ENCODE measurements around the gene ATR.
A peak's percentile ranks its signal among the peaks of the same experiment; 100 is the strongest.
"Not testable (repeated sequence)": the region's sequence is repeated elsewhere in the genome, so short reads cannot be mapped to it uniquely, and the experiment has no call there.

ATR gene

GRCh38 chr3:142576792-142577191, 1.7 kb downstream of the ATR start:
- no peaks in the 10 kb centered on the region for H3K36me3 ChIP-seq (ENCODE audit: control insufficient read depth, insufficient read depth, low read length)
- no peak for DNase-seq (ENCODE audit: extremely low read depth, insufficient read length)
- TF ChIP-seq CTCF (IDR thresholded peaks at IDR 0.05; ENCODE audit: insufficient read depth, low read length, poor library complexity, severe bottlenecking) = no peak
- peak overlapping the region; percentile 87; the same call in 1 of the 2 replicates for H3K4me3 ChIP-seq (replicated peaks; ENCODE audit: low read depth, low read length)
- H3K27me3 ChIP-seq (replicated peaks; ENCODE audit: control insufficient read depth, insufficient read depth, low read length) = no peaks in the 10 kb centered on the region

GRCh38 chr3:142574665-142575064, 3.9 kb downstream of the ATR start:
- H3K27me3 ChIP-seq (replicated peaks; ENCODE audit: control insufficient read depth, insufficient read depth, low read length) = no peaks in the 10 kb centered on the region
- DNase-seq (ENCODE audit: extremely low read depth, insufficient read length) = no peak
- no peak for TF ChIP-seq CTCF (IDR thresholded peaks at IDR 0.05; ENCODE audit: insufficient read depth, low read length, poor library complexity, severe bottlenecking)
- no peak overlapping the region for H3K4me3 ChIP-seq (replicated peaks; ENCODE audit: low read depth, low read length)
- H3K36me3 ChIP-seq (ENCODE audit: control insufficient read depth, insufficient read depth, low read length) = peaks cover 1% of the 10 kb centered on the region; the same call in 1 of the 2 replicates

- H3K36me3 ChIP-seq (ENCODE audit: control insufficient read depth, insufficient read depth, low read length); H3K27me3 ChIP-seq (replicated peaks; ENCODE audit: control insufficient read depth, insufficient read depth, low read length): not testable (repeated sequence)
Observed at GRCh38 chr3:142574223-142574622, 4.3 kb downstream of the ATR start.

GRCh38 chr3:142569422-142569821, 9.1 kb downstream of the ATR start:
- not testable (repeated sequence) for H3K4me3 ChIP-seq (replicated peaks; ENCODE audit: low read depth, low read length); H3K27me3 ChIP-seq (replicated peaks; ENCODE audit: control insufficient read depth, insufficient read depth, low read length); DNase-seq (ENCODE audit: extremely low read depth, insufficient read length); H3K36me3 ChIP-seq (ENCODE audit: control insufficient read depth, insufficient read depth, low read length)

More at GRCh38 chr3:142574223-142574622, 4.3 kb downstream of the ATR start:
- not testable (repeated sequence) for DNase-seq (ENCODE audit: extremely low read depth, insufficient read length); H3K4me3 ChIP-seq (replicated peaks; ENCODE audit: low read depth, low read length)

- DNase-seq (ENCODE audit: extremely low read depth, insufficient read length) = peak; percentile 6
- Histone ChIP-seq H3K36me3 (ENCODE audit: control insufficient read depth, insufficient read depth, low read length) (peaks cover 3% of the 10 kb centered on the region), H3K27me3 (replicated peaks; ENCODE audit: control insufficient read depth, insufficient read depth, low read length) (no peaks in the 10 kb centered on the region), H3K4me3 (replicated peaks; ENCODE audit: low read depth, low read length) (no peak overlapping the region)
- TF ChIP-seq CTCF (IDR thresholded peaks at IDR 0.05; ENCODE audit: insufficient read depth, low read length, poor library complexity, severe bottlenecking) = no peak
Observed at GRCh38 chr3:142568393-142569017, 10.0 kb downstream of the ATR start.

- TF ChIP-seq CTCF (IDR thresholded peaks at IDR 0.05; ENCODE audit: insufficient read depth, low read length, poor library complexity, severe bottlenecking) = no peak
- no peak overlapping the region for H3K4me3 ChIP-seq (replicated peaks; ENCODE audit: low read depth, low read length)
- no peak for DNase-seq (ENCODE audit: extremely low read depth, insufficient read length)
- peaks cover 3% of the 10 kb centered on the region for H3K36me3 ChIP-seq (ENCODE audit: control insufficient read depth, insufficient read depth, low read length)
- H3K27me3 ChIP-seq (replicated peaks; ENCODE audit: control insufficient read depth, insufficient read depth, low read length) = no peaks in the 10 kb centered on the region
Observed at GRCh38 chr3:142566096-142566495, 12.4 kb downstream of the ATR start.

GRCh38 chr3:142563496-142563997, 15.0 kb downstream of the ATR start:
- no peaks in the 10 kb centered on the region for H3K27me3 ChIP-seq (replicated peaks; ENCODE audit: control insufficient read depth, insufficient read depth, low read length)
- TF ChIP-seq CTCF (IDR thresholded peaks at IDR 0.05; ENCODE audit: insufficient read depth, low read length, poor library complexity, severe bottlenecking) = no peak
- no peak overlapping the region for H3K4me3 ChIP-seq (replicated peaks; ENCODE audit: low read depth, low read length)
- no peak for DNase-seq (ENCODE audit: extremely low read depth, insufficient read length)
- H3K36me3 ChIP-seq (ENCODE audit: control insufficient read depth, insufficient read depth, low read length) = peaks cover under 1% of the 10 kb centered on the region
